K562 (cell line): ENCODE data around the gene TRIM38. TPM values are rescaled to one million over a fixed set of nuclear protein-coding genes. Genes with fewer than 3 reads are reported as not detected.

ENCODE experiments used
- ATAC-seq: fragments of 200-7000 bp; cut with Tn5 transposase; 3 replicates; pipeline ENCODE4 v1.9.1; 2020; ENCODE audit warnings: moderate library complexity
- BruUV-seq: library from RNA; stranded (reverse); fragments of 400-500 nt; replicated peaks from 2 replicates; lab custom pipeline; 2021; lab: Mats Ljungman, UMichigan
- CTCF ChIA-PET: fragments of 300-600 bp; formaldehyde crosslinking; extraction: SDS; loops from one replicate; lab custom pipeline; 2021; ENCODE audit warnings: low intra/inter-chr PET ratio; lab: Yijun Ruan, JAX
- POLR2A ChIA-PET: fragments of 300-600, 350-650 bp; sonication (Branson Sonifier 250); formaldehyde crosslinking; extraction: SDS; loops from one replicate; lab custom pipeline; 2021; ENCODE audit warnings: antibody characterized with exemption, inconsistent platforms; lab: Yijun Ruan, JAX
- DNase-seq, 4 experiments: peaks; one replicate each; pipeline versions ENCODE4 v3.0.0 to v3.0.0-alpha.2; 2011 to 2018; ENCODE audit warnings: low spot score in 3 of 4, mixed read lengths in 3 of 4; ENCODE audit errors: extremely low read depth in 1 of 4
- FAIRE-seq: peaks from 2 replicates; lab custom pipeline; 2011; peaks lifted over from hg19 to GRCh38; lab: Jason Lieb, UNC
- H2AFZ ChIP-seq: 2 replicates; pipeline ENCODE4 v1.6.0; 2011; ENCODE audit warnings: low read depth, low read length, control low read depth, inconsistent platforms
- H3K27ac ChIP-seq: fragments of 200-600 bp; 3 replicates; pipeline ENCODE4 v1.8.0; 2011; ENCODE audit warnings: low read depth, mild to moderate bottlenecking, control low read depth, inconsistent platforms, low read length, moderate library complexity, mixed read lengths; ENCODE audit errors: extremely low read depth
- H3K27me3 ChIP-seq, 2 experiments: fragments of 300-600 bp in 1 of 2; 2 replicates in 1 of 2; 3 replicates in 1 of 2; pipeline versions ENCODE4 v1.6.0 to v1.8.0; 2011; ENCODE audit warnings: inconsistent platforms in 2 of 2, low read length in 2 of 2, mild to moderate bottlenecking in 1 of 2, mixed read lengths in 1 of 2, moderate library complexity in 1 of 2; ENCODE audit not compliant: control insufficient read depth in 2 of 2, insufficient read depth in 2 of 2
- H3K36me3 ChIP-seq: fragments of 300-600 bp; 3 replicates; pipeline ENCODE4 v1.8.0; 2011; ENCODE audit warnings: mild to moderate bottlenecking, low read length, inconsistent platforms; ENCODE audit not compliant: control insufficient read depth, insufficient read depth
- H3K4me1 ChIP-seq, 2 experiments: fragments of 200-600 bp in 1 of 2; replicated peaks in 1 of 2; 2 replicates in 1 of 2; 3 replicates in 1 of 2; pipeline versions ENCODE4 v1.5.1 to v1.8.0; 2011; ENCODE audit warnings: inconsistent platforms in 2 of 2, low read length in 2 of 2, mild to moderate bottlenecking in 1 of 2, mixed read lengths in 1 of 2, moderate library complexity in 1 of 2; ENCODE audit not compliant: control insufficient read depth in 2 of 2, insufficient read depth in 2 of 2
- H3K4me2 ChIP-seq: 2 replicates; pipeline ENCODE4 v1.6.1; 2011; ENCODE audit warnings: low read length, control low read depth, inconsistent platforms, mixed read lengths; ENCODE audit not compliant: insufficient read depth
- H3K4me3 ChIP-seq: fragments of 200-600 bp; sonication (generic), shearing (Covaris generic); 2 replicates; pipeline ENCODE4 v1.5.1; 2016; ENCODE audit warnings: control low read depth, inconsistent platforms
- H3K79me2 ChIP-seq: fragments of 200-600 bp; 3 replicates; pipeline ENCODE4 v1.8.0; 2011; ENCODE audit warnings: low read length, inconsistent platforms; ENCODE audit not compliant: control insufficient read depth, insufficient read depth
- H3K9ac ChIP-seq, 2 experiments: 2 replicates each; pipeline versions ENCODE4 v1.6.0 to v1.6.1; 2011; ENCODE audit warnings: low read depth in 2 of 2, low read length in 2 of 2, control low read depth in 1 of 2, inconsistent platforms in 1 of 2, mild to moderate bottlenecking in 1 of 2, mixed read lengths in 1 of 2; ENCODE audit not compliant: insufficient read depth in 1 of 2
- H3K9me1 ChIP-seq: one replicate; pipeline ENCODE4 v1.6.0; 2011; ENCODE audit warnings: inconsistent platforms, mild to moderate bottlenecking, low read length, moderate library complexity; ENCODE audit not compliant: control insufficient read depth, insufficient read depth
- H3K9me3 ChIP-seq: replicated peaks from 2 replicates; pipeline ENCODE4 v1.5.1; 2011; ENCODE audit warnings: low read depth, low read length, inconsistent platforms; ENCODE audit not compliant: control insufficient read depth, insufficient read depth
- H4K20me1 ChIP-seq: replicated peaks from 2 replicates; pipeline ENCODE4 v1.6.1; 2011; ENCODE audit warnings: low read length, inconsistent platforms, mixed read lengths; ENCODE audit not compliant: control insufficient read depth, insufficient read depth
- ARID1B ChIP-seq: fragments of 450-650 bp; IDR thresholded peaks from 2 replicates; pipeline ENCODE4 v1.6.1; 2016; ENCODE audit warnings: antibody characterized with exemption, mild to moderate bottlenecking, inconsistent platforms
- CBFA2T2 ChIP-seq: fragments of 450-650 bp; conservative IDR thresholded peaks from 2 replicates; pipeline ENCODE4 v1.6.1; 2017; ENCODE audit warnings: mild to moderate bottlenecking
- KLF16 ChIP-seq: IDR thresholded peaks from 2 replicates; pipeline ENCODE4 v1.6.1; 2016; ENCODE audit warnings: antibody characterized with exemption
- PBX2 ChIP-seq, 2 experiments: IDR thresholded peaks in 1 of 2; conservative IDR thresholded peaks in 1 of 2; 2 replicates each; pipeline ENCODE4 v1.6.1; 2016; ENCODE audit warnings: low read depth in 2 of 2, mild to moderate bottlenecking in 1 of 2, missing compliant biosample characterization in 1 of 2, missing genetic modification characterization in 1 of 2, moderate library complexity in 1 of 2
- PCBP2 ChIP-seq: fragments of 200-400 bp; formaldehyde crosslinking; IDR thresholded peaks from 2 replicates; pipeline ENCODE4 v1.6.1; 2018; ENCODE audit warnings: low read length, low read depth, mild to moderate bottlenecking, moderate library complexity; ENCODE audit not compliant: poor library complexity, severe bottlenecking
- ZFP36 ChIP-seq: fragments of 150-350 bp; IDR thresholded peaks from 2 replicates; pipeline ENCODE4 v1.6.1; 2018; ENCODE audit warnings: low read length, low read depth; ENCODE audit not compliant: partially characterized antibody
- ZNF395 ChIP-seq: fragments of 200-800 bp; sonication (Bioruptor generic); IDR thresholded peaks from 2 replicates; pipeline ENCODE4 v1.6.1; 2017; ENCODE audit warnings: missing genetic modification characterization, missing compliant biosample characterization
- ZNF740 ChIP-seq, 3 experiments: fragments of 200-800 bp in 1 of 3; sonication (Bioruptor generic) in 1 of 3; sonication (generic) in 1 of 3; formaldehyde crosslinking in 1 of 3; IDR thresholded peaks; 2 replicates each; pipeline versions ENCODE4 v1.6.1 to v1.8.0; 2016 to 2022; ENCODE audit warnings: mild to moderate bottlenecking in 2 of 3, missing compliant biosample characterization in 2 of 3, missing genetic modification characterization in 2 of 3, missing genetic modification reagents in 1 of 3
- ZNF778 ChIP-seq: fragments of 450-650 bp; formaldehyde crosslinking; IDR thresholded peaks from 2 replicates; pipeline ENCODE4 v1.4.0; 2020; ENCODE audit warnings: mild to moderate bottlenecking, moderate library complexity
- WGBS: fragments of 100-300 bp; shearing (Covaris generic); methylation state at CpG from one replicate; pipeline ENCODE4 v1.1.6; 2016; ENCODE audit warnings: low coverage, mixed read lengths; ENCODE audit not compliant: insufficient coverage; ENCODE audit errors: missing lambda C conversion rate; 5-methylcytosine and 5-hydroxymethylcytosine counted together
- in situ Hi-C: fragments of 300-500 bp; cut with MboI; formaldehyde crosslinking; loops from 4 replicates; pipeline ENCODE4 v1.15.0; 2018; ENCODE audit warnings: inconsistent platforms, mixed read lengths
- intact Hi-C: fragments of 100-400 bp; cut with micrococcal nuclease; formaldehyde crosslinking; loops from 2 replicates; pipeline ENCODE4 v1.14.2; 2022
- polyA plus RNA-seq, 8 experiments: library from polyadenylated mRNA; depleted of rRNA in 4 of 8; stranded (reverse) in 5 of 8; unstranded in 3 of 8; fragments of >200 nt; fragmentation: Nextera tagmentation in 2 of 8; fragmentation: Illumina TruSeq in 1 of 8; extraction: Ambion mirVana in 2 of 8; extraction: Trizol in 1 of 8; gene quantifications; 2 replicates each; pipeline versions ENCODE4 v1.2.1 to v1.2.3, GENCODE V29; 2011 to 2014; ENCODE audit warnings: inconsistent platforms in 1 of 8, missing spikeins in 1 of 8
- total RNA-seq, 7 experiments: library from RNA; depleted of rRNA in 6 of 7; stranded (reverse); fragments of >200 nt in 6 of 7; fragmentation: Illumina TruSeq in 2 of 7; extraction: Trizol in 2 of 7; gene quantifications; 2 replicates each; pipeline versions ENCODE4 v1.2.1 to v1.2.3, GENCODE V29; 2011 to 2021; ENCODE audit warnings: low replicate concordance in 1 of 7

Gene TRIM38
- total and polyA plus RNA-seq, 9 of the 15 experiments (the other 6 are each of a cell fraction or from before 2014, with no cell fraction given), result 1.7 to 6.7 (median 6.3) TPM

- POLR2A ChIA-PET, result interaction anchor here (0.6 kb wide), 1 partner anchor 16 kb away, joined by 3 read pairs; no protein-coding TSS in a partner anchor
Measured at GRCh38 chr6:25922301-25922700, 40.3 kb upstream of the TRIM38 start.

GRCh38 chr6:25925876-25926275 is 36.7 kb upstream of the TRIM38 start:
- H3K4me2 ChIP-seq, result no peak overlapping the region
- H3K27ac ChIP-seq, result no peak overlapping the region
- H4K20me1 ChIP-seq, result no peaks in the 10 kb centered on the region
- ATAC-seq (peak; percentile 72), DNase-seq (no peak), FAIRE-seq (no peak)
- ChIA-PET POLR2A (interaction anchor here (0.6 to 1.9 kb wide), 11 partner anchors 9 to 1201 kb away, joined by 3 to 11 read pairs (median 3); a partner anchor contains a TSS), CTCF (no interaction called here)
- 0% methylated on average over 1 of the region's 1 CpG for WGBS
- H3K9me1 ChIP-seq, result no peaks in the 10 kb centered on the region
- intact Hi-C loops (no loop called here), in situ Hi-C loops (no loop called here)
- BruUV-seq, result no TSS peak
- H3K27me3 ChIP-seq, result peaks cover 5 to 25% of the 10 kb centered on the region in 2 experiments; a peak in 3 of 5 replicates
- no peaks in the 10 kb centered on the region for H3K36me3 ChIP-seq
- no peaks in the 10 kb centered on the region for H3K9me3 ChIP-seq
- H3K9ac ChIP-seq, result no peak overlapping the region
- no peak overlapping the region for H3K4me3 ChIP-seq
- no peaks in the 10 kb centered on the region for H3K79me2 ChIP-seq
- H2AFZ ChIP-seq, result no peak overlapping the region
- H3K4me1 ChIP-seq, result no peaks in the 10 kb centered on the region; a peak in 1 of 5 replicates
- peak; percentile 51 for TF ChIP-seq CBFA2T2
- no peak for TF ChIP-seq PCBP2
- peak; percentile 24 for TF ChIP-seq ZFP36
- no peak for TF ChIP-seq ZNF740 (CRISPR knock-in tag; IDR thresholded peaks at IDR 0.05)
- no peak for TF ChIP-seq ZNF740 (tag; IDR thresholded peaks at IDR 0.05)
- peak; percentile 58; the same call in 1 of the 2 replicates for TF ChIP-seq ARID1B
- peak; percentile 71; the same call in 1 of the 2 replicates for TF ChIP-seq KLF16
- peak; percentile 48; the same call in 1 of the 2 replicates for TF ChIP-seq ZNF395 (CRISPR knock-in tag)
- no peak for TF ChIP-seq PBX2 (CRISPR knock-in tag; IDR thresholded peaks at IDR 0.05; ENCODE audit: low read depth)
- TF ChIP-seq PBX2 (tag; conservative IDR thresholded peaks at IDR 0.05; ENCODE audit: low read depth), result peak; percentile 82

More at GRCh38 chr6:25922301-25922700, 40.3 kb upstream of the TRIM38 start:
- in situ Hi-C loops (no loop called here), intact Hi-C loops (no loop called here)
- Histone ChIP-seq H2AFZ (no peak overlapping the region), H3K9me3 (no peaks in the 10 kb centered on the region), H3K9ac (no peak overlapping the region), H3K4me1 (no peaks in the 10 kb centered on the region; a peak in 1 of 5 replicates), H3K4me3 (no peak overlapping the region), H4K20me1 (no peaks in the 10 kb centered on the region), H3K4me2 (no peak overlapping the region), H3K79me2 (no peaks in the 10 kb centered on the region), H3K27me3 (peaks cover 2 to 30% of the 10 kb centered on the region in 2 experiments; a peak in 3 of 5 replicates), H3K27ac (no peak overlapping the region), H3K9me1 (no peaks in the 10 kb centered on the region), H3K36me3 (no peaks in the 10 kb centered on the region)
- CTCF ChIA-PET, result no interaction called here
- 0% methylated on average over 2 of the region's 2 CpGs for WGBS
- TF ChIP-seq KLF16 (no peak), ZNF778 (CRISPR knock-in tag) (no peak)
- DNase-seq (no peak), ATAC-seq (no peak), FAIRE-seq (no peak)
- BruUV-seq, result no TSS peak
